HG03565 (cell line): ENCODE measurements around the gene CS.
"Not testable (repeated sequence)": the region's sequence is repeated elsewhere in the genome, so short reads cannot be mapped to it uniquely, and the experiment has no call there.

ENCODE experiments used
- ATAC-seq: cut with Tn5 transposase; IDR thresholded peaks from one replicate; pipeline ENCODE4 v1.9.1; 2021; ENCODE audit warnings: mild to moderate bottlenecking, moderate library complexity; ENCODE audit not compliant: unreplicated experiment

The CS gene

GRCh38 chr12:56321610-56322009 is 21.5 kb upstream of the CS start:
- not testable (repeated sequence) for ATAC-seq

GRCh38 chr12:56321027-56321426 is 20.9 kb upstream of the CS start:
- no peak for ATAC-seq

- no peak for ATAC-seq
These were observed 17.5 kb upstream of the CS start for GRCh38 chr12:56317675-56318074.

- ATAC-seq, result peak; percentile 84
These were observed 15.7 kb upstream of the CS start, which contains the start of gene CNPY2 for GRCh38 chr12:56315622-56316473. Gene CNPY2 (minus strand): TSS chr12:56315988. CDS start chr12:56315217, 771 bp downstream.

GRCh38 chr12:56315249-56315621 is 15.1 kb upstream of the CS start:
- ATAC-seq, result no peak

- no peak for ATAC-seq
These were observed 10.9 kb upstream of the CS start for GRCh38 chr12:56311003-56311402.

- no peak for ATAC-seq
These were observed 8.6 kb upstream of the CS start for GRCh38 chr12:56308714-56309113.

- ATAC-seq, result no peak
These were observed 7.3 kb upstream of the CS start for GRCh38 chr12:56307221-56307965.

GRCh38 chr12:56304872-56305590 is 4.9 kb upstream of the CS start:
- ATAC-seq, result no peak

GRCh38 chr12:56304276-56304675 is 4.1 kb upstream of the CS start:
- no peak for ATAC-seq

- ATAC-seq, result no peak
These were observed 724 bp upstream of the CS start for GRCh38 chr12:56300644-56301464.

- ATAC-seq, result no peak
These were observed 750 bp downstream of the CS start for GRCh38 chr12:56299308-56299852.

GRCh38 chr12:56298828-56299227 is 1.3 kb downstream of the CS start:
- no peak for ATAC-seq

GRCh38 chr12:56297400-56297799 is 2.7 kb downstream of the CS start:
- no peak for ATAC-seq

- ATAC-seq, result no peak
These were observed 3.8 kb downstream of the CS start for GRCh38 chr12:56296295-56296694.

GRCh38 chr12:56293795-56294194 is 6.3 kb downstream of the CS start:
- ATAC-seq, result no peak

- ATAC-seq, result no peak
These were observed 11.3 kb downstream of the CS start for GRCh38 chr12:56288705-56289387.

GRCh38 chr12:56286044-56286830 is 13.9 kb downstream of the CS start:
- no peak for ATAC-seq

- ATAC-seq, result not testable (repeated sequence)
These were observed 15.9 kb downstream of the CS start for GRCh38 chr12:56284263-56284662.
